ENCODE data around the gene ZNRD2. TPM values are rescaled to one million over a fixed set of nuclear protein-coding genes. Genes with fewer than 3 reads are reported as not detected.

The ZNRD2 gene
- total and polyA plus RNA-seq, 8 donors: 21.7 to 55.7 (median 50.0) TPM

DNA sequence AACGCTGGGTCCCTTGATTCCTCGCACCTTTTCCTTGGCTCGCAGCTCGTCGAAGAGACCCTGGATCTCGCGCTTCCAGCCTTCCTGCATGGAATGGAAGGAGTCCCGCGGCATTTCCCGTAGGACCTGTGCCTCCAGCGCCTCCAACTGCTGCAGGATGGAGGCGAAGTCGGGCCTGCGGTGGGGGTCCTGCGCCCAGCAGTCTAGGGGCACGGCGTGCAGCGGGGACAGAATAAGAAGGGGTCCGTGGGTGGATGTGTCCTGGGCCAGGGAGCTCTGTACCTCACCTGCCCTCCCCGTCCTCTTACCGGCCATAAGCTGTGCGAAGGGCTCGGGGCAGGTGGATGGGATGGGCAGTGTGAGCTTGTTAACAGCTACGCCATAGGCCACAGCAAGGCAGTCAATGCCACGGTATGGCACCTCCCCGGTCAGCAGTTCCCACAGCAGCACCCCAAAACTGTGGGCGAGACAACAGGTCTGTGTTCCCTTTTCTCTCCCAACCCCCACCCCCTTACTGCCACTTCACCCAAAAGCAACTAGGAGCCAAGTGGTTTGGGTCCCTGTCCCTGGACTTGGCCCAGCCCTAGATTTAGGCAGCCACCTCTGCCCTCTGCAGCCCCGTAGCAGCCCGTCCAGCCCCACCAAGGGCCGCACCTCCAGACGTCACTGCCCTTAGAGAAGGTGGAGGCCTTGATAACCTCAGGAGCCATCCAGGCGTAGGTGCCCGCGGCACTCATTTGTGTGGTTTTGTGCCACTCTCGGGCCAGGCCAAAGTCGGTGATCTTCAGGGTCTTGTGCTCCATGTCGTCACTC is 37.5 kb downstream of the ZNRD2 start:
- ATAC-seq: no peak
- Histone ChIP-seq H3K27ac (peak overlapping the region in 1 of 2 donors; percentile 53), H3K4me3 (peak overlapping the region in 1 of 2 donors; percentile 17), H3K36me3 (peaks cover 0 to 76% of the 10 kb centered on the region in 2 donors), H3K4me1 (peaks cover 37 to 62% of the 10 kb centered on the region in 2 donors), H3K9me3 (no peaks in the 10 kb centered on the region), H3K27me3 (no peaks in the 10 kb centered on the region)
- DNase-seq: no peak
- TF ChIP-seq, protein P1, sequence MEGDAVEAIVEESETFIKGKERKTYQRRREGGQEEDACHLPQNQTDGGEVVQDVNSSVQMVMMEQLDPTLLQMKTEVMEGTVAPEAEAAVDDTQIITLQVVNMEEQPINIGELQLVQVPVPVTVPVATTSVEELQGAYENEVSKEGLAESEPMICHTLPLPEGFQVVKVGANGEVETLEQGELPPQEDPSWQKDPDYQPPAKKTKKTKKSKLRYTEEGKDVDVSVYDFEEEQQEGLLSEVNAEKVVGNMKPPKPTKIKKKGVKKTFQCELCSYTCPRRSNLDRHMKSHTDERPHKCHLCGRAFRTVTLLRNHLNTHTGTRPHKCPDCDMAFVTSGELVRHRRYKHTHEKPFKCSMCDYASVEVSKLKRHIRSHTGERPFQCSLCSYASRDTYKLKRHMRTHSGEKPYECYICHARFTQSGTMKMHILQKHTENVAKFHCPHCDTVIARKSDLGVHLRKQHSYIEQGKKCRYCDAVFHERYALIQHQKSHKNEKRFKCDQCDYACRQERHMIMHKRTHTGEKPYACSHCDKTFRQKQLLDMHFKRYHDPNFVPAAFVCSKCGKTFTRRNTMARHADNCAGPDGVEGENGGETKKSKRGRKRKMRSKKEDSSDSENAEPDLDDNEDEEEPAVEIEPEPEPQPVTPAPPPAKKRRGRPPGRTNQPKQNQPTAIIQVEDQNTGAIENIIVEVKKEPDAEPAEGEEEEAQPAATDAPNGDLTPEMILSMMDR (IDR thresholded peaks at IDR 0.05): no peak
- intact Hi-C loops (cut with DNase I): no loop called here

DNA sequence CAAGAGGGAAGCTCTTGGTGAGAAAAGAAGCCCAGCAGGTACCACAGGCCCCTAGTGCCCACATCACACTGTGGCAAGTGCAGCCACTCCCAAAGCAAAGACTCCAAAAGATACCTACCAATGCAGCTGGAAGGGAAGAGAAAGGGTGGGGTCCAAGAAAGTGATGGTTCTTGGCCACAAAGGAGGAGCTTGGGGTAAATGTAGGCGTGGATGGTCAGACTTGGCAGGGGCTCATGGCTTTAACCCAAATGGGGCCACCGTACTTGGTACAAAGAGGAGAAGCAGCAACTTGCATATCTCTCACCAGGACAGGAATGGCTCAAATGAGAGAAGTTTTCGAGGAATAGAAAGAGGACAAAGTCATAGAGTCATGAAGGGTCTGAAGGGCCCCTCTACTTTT is 39.0 kb downstream of the ZNRD2 start:
- TF ChIP-seq, protein P1 (IDR thresholded peaks at IDR 0.05): no peak
- peak overlapping the region in 1 of 2 donors; percentile 72 for H3K4me3 ChIP-seq
- peaks cover 43 to 68% of the 10 kb centered on the region in 2 donors for H3K4me1 ChIP-seq
- intact Hi-C loops (cut with DNase I): no loop called here
- no peaks in the 10 kb centered on the region for H3K9me3 ChIP-seq
- DNase-seq: no peak
- peaks cover 0 to 62% of the 10 kb centered on the region in 2 donors for H3K36me3 ChIP-seq
- ATAC-seq: no peak
- H3K27me3 ChIP-seq: no peaks in the 10 kb centered on the region
- H3K27ac ChIP-seq: peak overlapping the region in 1 of 2 donors; percentile 40

DNA sequence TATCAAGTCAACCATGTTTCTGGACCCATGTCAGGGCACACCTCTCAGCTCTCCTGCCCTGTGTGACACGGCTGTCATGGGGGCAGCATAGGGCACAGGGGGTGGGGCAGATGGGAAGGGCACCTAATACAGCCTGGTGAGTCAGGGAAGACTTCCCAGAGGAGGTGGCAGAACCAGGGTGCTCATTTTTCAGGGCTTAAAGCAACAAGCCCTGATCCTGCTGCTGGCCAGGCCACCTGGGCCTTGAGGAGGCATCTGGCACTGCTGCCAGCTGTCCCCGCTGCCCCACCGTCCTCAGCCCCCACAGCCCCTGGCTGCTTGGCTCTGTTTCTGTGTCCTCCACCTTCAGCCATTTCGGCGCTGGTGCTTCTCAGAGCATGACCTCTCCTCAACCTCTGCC is 39.4 kb downstream of the ZNRD2 start:
- Histone ChIP-seq H3K4me3 (peak overlapping the region in 1 of 2 donors; percentile 72), H3K27me3 (no peaks in the 10 kb centered on the region), H3K4me1 (peaks cover 43 to 68% of the 10 kb centered on the region in 2 donors), H3K36me3 (peaks cover 0 to 57% of the 10 kb centered on the region in 2 donors), H3K9me3 (no peaks in the 10 kb centered on the region), H3K27ac (peak overlapping the region in 1 of 2 donors; percentile 84)
- ATAC-seq (no peak), DNase-seq (no peak)
- TF ChIP-seq, protein P1 (IDR thresholded peaks at IDR 0.05): no peak
- intact Hi-C loops (cut with DNase I): no loop called here

DNA sequence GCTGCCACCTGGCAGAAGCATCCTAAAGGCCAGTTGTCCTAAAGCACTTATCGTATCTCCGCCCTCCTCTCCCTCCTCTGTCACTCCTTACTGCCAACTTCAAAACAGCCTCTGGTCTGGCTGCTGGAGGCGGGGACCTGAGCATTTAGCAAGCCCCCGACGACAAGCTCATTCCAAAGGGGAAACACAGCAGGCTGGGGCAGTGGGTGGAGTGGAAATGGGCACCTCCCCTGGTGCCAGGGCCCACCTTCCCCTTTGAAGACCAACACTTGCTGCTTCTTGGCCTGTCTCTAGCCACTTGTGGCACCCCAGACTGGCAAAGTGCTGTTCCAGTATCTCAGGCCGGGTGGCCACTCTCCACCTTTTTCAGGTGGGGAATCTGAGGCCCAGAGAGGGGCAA is 40.1 kb downstream of the ZNRD2 start:
- intact Hi-C loops (cut with DNase I): no loop called here
- Histone ChIP-seq H3K4me3 (peak overlapping the region in 1 of 2 donors; percentile 72), H3K4me1 (peaks cover 43 to 68% of the 10 kb centered on the region in 2 donors), H3K27me3 (no peaks in the 10 kb centered on the region), H3K9me3 (no peaks in the 10 kb centered on the region), H3K36me3 (peaks cover 0 to 50% of the 10 kb centered on the region in 2 donors), H3K27ac (peak overlapping the region; percentile 84 to 89)
- no peak for ATAC-seq
- TF ChIP-seq, protein P1 (IDR thresholded peaks at IDR 0.05): no peak
- no peak for DNase-seq

DNA sequence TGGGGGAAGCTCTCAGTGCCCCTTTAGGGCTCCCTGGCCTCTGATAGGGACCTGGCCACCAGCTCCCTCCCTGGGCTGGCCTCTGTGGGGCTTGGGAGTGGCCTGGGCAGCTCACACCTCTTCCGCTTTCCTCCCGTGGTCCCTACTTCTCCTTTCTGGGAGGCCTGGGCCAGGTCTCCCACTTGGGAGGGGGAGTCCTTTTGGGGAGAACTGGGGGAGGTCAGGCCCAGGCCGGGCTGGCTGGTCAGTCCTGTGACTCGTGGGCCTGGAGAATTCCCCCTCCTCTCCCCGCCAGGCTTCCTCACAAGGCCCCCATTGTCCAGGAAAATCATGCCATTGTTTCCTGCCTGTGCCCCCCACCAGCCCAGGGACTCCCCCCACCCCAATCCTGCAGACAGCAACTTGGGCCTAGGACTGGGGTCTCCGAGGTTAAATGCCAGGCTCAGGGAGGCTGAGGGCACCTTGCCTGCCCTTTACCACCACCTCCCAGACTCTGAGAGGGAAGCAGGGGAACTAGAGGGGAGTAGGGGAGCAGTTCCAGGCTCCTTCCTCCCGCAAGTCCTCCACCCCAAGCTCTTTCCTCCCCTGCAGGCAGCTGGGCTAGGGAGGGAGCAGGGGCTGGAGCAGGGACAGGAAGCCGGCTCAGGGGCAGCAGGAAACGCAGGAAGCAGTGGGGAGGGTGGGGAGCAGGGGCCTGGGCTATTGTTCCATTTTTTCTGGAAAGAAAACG is 40.9 kb downstream of the ZNRD2 start:
- TF ChIP-seq, protein P1 (IDR thresholded peaks at IDR 0.05): no peak
- Histone ChIP-seq H3K27ac (peak overlapping the region; percentile 84 to 89), H3K9me3 (no peaks in the 10 kb centered on the region), H3K36me3 (peaks cover 0 to 42% of the 10 kb centered on the region in 2 donors), H3K4me3 (peak overlapping the region; percentile 2 to 72), H3K4me1 (peaks cover 43 to 69% of the 10 kb centered on the region in 2 donors), H3K27me3 (no peaks in the 10 kb centered on the region)
- DNase-seq (peak in 3 of 4 donors; percentile 37 to 93 (median 85)), ATAC-seq (no peak)
- intact Hi-C loops (cut with DNase I): no loop called here
